Measurements from ENCODE around the gene PPTC7.
A peak's percentile ranks its signal among the peaks of the same experiment; 100 is the strongest.

The PPTC7 gene

DNA sequence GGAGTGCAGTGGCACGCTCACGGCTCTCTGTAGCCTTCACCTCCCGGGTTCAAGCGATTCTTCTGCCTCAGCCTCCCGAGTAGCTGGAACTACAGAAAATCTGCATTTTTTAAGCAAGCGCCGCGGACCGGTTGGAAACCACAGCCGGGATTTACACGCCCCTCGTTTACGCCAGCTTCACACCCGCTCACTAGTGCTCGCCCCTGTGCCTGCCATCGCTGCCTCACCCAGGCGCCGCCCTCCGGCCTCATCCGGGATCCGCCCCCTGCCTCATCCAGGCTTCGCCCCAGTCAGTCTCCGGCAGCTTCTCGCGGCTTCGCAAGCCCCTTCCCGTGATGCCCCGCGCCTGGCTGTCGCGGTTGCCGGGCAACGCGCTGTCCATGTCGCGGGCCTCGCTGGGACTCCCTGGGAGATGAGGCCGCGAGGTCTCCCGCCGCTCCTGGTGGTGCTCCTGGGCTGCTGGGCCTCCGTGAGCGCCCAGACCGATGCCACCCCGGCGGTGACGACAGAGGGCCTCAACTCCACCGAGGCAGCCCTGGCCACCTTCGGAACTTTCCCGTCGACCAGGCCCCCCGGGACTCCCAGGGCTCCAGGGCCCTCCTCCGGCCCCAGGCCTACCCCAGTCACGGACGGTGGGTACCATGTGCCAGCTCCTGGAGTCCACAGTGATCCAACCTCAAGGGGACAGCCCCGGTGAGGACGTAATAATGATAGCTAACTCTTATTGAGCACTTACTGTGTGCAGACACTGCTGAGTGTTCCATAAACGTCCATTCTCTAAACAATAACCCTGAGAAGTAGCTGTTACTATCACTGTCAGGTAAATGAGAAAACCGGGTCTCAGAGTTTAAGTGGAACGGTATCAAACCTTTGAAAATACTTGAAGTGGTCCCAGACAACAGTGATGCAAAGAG lies 30.9 kb upstream of the PPTC7 start, which contains the start of gene TCTN1:
TSS of gene TCTN1 (plus strand) at position 359 of the 914 bp plus-strand sequence. CDS start at position 413, 54 bp downstream.
- in situ Hi-C loops (cut with MboI; ENCODE audit: low pct_unique_long_range_greater_than_20kb, low sequenced_read_pairs, unreplicated experiment): loop anchor here (10.0 kb wide), 1 partner anchor 211 kb away; no protein-coding TSS in a partner anchor
- TF ChIP-seq, protein P1, sequence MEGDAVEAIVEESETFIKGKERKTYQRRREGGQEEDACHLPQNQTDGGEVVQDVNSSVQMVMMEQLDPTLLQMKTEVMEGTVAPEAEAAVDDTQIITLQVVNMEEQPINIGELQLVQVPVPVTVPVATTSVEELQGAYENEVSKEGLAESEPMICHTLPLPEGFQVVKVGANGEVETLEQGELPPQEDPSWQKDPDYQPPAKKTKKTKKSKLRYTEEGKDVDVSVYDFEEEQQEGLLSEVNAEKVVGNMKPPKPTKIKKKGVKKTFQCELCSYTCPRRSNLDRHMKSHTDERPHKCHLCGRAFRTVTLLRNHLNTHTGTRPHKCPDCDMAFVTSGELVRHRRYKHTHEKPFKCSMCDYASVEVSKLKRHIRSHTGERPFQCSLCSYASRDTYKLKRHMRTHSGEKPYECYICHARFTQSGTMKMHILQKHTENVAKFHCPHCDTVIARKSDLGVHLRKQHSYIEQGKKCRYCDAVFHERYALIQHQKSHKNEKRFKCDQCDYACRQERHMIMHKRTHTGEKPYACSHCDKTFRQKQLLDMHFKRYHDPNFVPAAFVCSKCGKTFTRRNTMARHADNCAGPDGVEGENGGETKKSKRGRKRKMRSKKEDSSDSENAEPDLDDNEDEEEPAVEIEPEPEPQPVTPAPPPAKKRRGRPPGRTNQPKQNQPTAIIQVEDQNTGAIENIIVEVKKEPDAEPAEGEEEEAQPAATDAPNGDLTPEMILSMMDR (IDR thresholded peaks at IDR 0.05; ENCODE audit: extremely low read depth, insufficient read depth, missing control alignments): no peak
- peak; percentile 94 for DNase-seq (ENCODE audit: low spot score)

DNA sequence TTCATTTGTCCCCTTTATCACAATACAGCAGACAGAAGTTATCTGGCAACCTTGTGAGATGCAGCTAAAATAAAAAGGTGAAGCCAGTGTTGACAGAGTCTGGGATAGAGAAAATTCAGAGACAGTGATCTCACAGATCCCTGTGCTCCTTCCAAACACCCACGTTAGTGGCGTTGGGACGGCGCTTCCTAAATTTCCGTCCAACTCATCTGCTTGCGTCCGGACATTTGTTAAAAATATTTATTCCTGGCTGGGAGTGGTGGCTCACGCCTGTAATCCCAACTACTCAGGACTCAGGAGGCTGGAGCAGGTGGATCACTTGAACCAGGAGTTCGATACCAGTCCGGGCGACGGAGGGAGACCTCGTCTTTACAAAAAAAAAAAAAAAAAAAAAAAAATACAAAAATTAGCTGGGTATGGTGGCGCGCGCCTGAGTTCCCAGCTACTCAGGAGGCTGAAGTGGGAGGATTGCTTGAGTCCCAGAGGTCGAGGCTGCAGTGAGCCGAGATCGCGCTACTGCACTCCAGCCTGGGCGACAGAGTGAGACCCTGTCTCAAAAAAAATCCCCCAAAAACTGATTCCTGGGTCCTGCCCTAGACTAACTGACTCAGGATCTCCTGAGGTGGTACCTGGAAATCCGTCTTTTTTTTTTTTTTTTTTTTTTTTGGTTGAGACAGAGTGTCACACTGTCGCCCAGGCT lies 30.1 kb upstream of the PPTC7 start:
- in situ Hi-C loops (cut with MboI; ENCODE audit: low pct_unique_long_range_greater_than_20kb, low sequenced_read_pairs, unreplicated experiment): loop anchor here (10.0 kb wide), 1 partner anchor 212 kb away; no protein-coding TSS in a partner anchor
- DNase-seq (ENCODE audit: low spot score): no peak
- TF ChIP-seq, protein P1 (IDR thresholded peaks at IDR 0.05; ENCODE audit: extremely low read depth, insufficient read depth, missing control alignments): no peak

DNA sequence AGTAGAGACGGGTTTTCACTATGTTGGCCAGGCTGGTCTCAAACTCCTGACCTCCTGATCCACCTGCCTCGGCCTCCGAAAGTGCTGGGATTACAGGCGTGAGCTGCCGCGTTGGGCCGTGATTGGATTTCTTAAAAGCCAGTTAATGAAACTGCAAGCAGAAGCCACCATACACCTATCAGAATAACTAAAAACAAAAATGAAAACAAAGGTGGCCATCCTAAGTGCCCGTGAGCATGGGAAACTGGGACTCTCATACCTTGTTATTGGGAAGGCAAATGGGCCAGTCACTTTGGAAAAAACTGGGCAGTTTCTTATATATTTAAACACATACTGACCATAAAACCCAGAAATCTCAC lies 23.1 kb upstream of the PPTC7 start:
- in situ Hi-C loops (cut with MboI; ENCODE audit: low pct_unique_long_range_greater_than_20kb, low sequenced_read_pairs, unreplicated experiment): loop anchor here (10.0 kb wide), 1 partner anchor 141 kb away; the partner anchor contains the start of genes FAM216A and GPN3
- DNase-seq (ENCODE audit: low spot score): no peak
- TF ChIP-seq, protein P1 (IDR thresholded peaks at IDR 0.05; ENCODE audit: extremely low read depth, insufficient read depth, missing control alignments): no peak

DNA sequence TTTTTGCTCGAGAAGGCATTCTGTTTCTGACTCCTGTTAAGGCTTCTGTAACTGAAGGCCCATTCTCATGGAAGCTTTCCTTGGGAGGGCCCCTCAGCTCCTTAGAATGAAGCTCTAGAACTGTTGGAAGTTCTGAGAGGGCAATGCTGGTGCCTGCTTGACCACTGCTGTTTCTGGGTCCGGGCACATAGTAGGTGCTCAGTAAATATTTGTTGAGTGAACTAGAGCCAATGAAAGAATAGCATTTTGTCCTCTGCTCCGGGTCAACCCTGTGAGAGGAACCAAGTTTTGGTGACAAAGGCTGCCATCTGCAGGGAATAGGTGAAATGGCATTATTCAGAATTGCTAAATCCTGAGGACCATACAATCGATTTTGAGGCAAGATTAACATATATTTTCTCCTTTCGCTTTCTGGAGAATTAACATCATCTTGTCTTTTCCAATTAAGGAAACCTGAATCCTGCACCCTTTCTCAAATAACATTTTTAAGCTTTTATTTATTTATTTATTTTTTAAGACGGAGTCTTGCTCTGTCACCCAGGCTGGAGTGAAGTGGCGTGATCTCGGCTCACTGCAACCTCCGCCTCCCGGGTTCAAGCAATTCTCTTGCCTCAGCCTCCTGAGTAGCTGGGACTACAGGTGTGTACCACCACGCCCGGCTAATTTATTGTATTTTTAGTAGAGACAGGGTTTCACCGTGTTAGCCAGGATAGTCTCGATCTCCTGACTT lies 19.1 kb upstream of the PPTC7 start:
- in situ Hi-C loops (cut with MboI; ENCODE audit: low pct_unique_long_range_greater_than_20kb, low sequenced_read_pairs, unreplicated experiment): loop anchor here (5.0 to 10.0 kb wide), 2 partner anchors 90 to 137 kb away; partner anchors contain the start of genes FAM216A and GPN3
- TF ChIP-seq, protein P1 (IDR thresholded peaks at IDR 0.05; ENCODE audit: extremely low read depth, insufficient read depth, missing control alignments): peak; percentile 72
- DNase-seq (ENCODE audit: low spot score): peak; percentile 59

DNA sequence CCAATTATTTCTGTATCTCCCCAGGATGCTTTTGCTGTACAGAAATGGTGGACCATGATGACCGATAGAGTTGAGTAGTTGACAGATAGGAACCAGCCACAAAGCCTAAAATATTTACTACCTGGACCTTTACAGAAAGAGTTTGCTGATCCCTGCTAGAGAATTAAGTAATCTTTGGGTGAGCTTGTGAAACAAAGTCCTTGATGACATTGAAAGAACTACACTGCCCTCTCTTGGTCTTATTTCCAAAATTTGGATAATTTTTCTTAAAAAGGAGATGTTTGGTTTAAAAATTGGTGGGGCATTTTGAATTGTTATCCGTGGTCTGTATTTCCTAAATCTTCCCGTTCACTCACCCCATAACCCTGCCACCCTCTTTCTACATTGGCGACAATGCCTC lies 17.1 kb upstream of the PPTC7 start:
- DNase-seq (ENCODE audit: low spot score): peak; percentile 48
- TF ChIP-seq, protein P1 (IDR thresholded peaks at IDR 0.05; ENCODE audit: extremely low read depth, insufficient read depth, missing control alignments): peak; percentile 50
- in situ Hi-C loops (cut with MboI; ENCODE audit: low pct_unique_long_range_greater_than_20kb, low sequenced_read_pairs, unreplicated experiment): loop anchor here (5.0 to 10.0 kb wide), 2 partner anchors 88 to 135 kb away; partner anchors contain the start of genes FAM216A and GPN3

DNA sequence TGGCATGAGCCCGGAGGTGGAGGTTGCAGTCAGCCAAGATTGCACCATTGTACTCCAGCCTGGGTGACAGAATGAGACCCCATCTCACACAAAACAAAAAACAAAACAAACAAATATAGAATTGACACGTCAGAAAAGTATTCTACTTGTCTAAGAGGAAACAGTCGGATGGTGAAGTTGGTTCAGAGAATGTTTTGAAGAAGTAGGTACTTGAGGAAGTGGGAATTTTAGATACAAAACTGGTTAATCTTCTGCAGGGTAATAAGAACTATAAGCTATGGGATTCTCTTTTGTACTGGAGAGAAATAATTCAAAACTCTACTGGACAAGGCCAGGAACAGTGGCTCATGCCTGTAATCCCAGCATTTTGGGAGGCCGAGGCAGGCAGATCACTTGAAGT lies 16.2 kb upstream of the PPTC7 start:
- TF ChIP-seq, protein P1 (IDR thresholded peaks at IDR 0.05; ENCODE audit: extremely low read depth, insufficient read depth, missing control alignments): no peak
- in situ Hi-C loops (cut with MboI; ENCODE audit: low pct_unique_long_range_greater_than_20kb, low sequenced_read_pairs, unreplicated experiment): no loop called here
- DNase-seq (ENCODE audit: low spot score): no peak
